Posterior cingulate gyrus (tissue), 11 donors: ENCODE data around the gene USP15.
"Not testable (repeated sequence)": the region's sequence is repeated elsewhere in the genome, so short reads cannot be mapped to it uniquely, and the experiment has no call there.

Experiments
- DNase-seq, 10 donors: peaks; one replicate each; pipeline versions ENCODE4 v3.0.0 to v3.0.0-alpha.2; 2020 to 2021; ENCODE audit warnings: mixed read lengths in 3 of 10
- intact Hi-C: fragments of 100-400 bp; cut with DNase I; formaldehyde crosslinking; loops from one replicate; pipeline ENCODE4 v1.15.1; 2023

Gene USP15

DNA sequence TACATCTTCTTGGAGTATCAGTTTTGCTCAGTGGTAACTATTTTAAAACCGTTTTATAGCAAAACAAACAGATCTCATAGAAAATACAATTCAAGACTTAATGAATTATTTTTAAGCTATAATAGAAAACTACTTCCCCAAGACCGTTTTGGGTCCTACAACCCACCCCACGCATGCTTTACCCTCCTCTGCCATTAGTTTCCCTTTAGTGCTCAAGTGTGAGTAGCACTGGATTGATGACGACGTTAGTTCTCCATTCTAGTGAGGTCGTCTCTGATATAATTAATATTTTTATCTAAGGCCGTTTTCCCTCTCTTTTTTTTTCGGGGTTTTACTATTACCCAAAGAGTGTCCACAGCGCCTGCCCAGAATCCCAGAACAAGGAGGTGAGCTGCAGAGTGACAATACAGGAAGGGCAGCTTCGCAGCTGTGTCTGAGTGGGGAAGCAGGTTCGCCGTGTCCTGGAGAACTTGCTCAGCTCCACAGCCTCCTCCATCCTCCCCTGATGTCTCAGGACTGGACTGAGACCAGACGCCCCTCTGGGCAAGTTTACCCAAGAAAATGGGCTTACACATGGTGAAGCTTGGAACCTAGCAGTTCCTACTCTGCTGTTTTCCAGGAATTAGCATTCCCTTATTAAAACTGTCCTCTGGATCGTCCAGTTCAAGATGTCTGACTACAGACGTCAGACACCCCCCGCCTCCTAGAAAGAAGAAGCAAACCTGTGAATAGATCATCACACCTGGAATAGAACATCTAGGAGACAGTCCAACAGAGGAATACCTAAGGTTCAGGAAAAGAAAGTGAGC, 174.5 kb downstream of the USP15 start:
- intact Hi-C loops, result loop anchor here (5.0 to 10.0 kb wide), 3 partner anchors 90 to 358 kb away; no protein-coding TSS in a partner anchor
- no peak for DNase-seq

DNA sequence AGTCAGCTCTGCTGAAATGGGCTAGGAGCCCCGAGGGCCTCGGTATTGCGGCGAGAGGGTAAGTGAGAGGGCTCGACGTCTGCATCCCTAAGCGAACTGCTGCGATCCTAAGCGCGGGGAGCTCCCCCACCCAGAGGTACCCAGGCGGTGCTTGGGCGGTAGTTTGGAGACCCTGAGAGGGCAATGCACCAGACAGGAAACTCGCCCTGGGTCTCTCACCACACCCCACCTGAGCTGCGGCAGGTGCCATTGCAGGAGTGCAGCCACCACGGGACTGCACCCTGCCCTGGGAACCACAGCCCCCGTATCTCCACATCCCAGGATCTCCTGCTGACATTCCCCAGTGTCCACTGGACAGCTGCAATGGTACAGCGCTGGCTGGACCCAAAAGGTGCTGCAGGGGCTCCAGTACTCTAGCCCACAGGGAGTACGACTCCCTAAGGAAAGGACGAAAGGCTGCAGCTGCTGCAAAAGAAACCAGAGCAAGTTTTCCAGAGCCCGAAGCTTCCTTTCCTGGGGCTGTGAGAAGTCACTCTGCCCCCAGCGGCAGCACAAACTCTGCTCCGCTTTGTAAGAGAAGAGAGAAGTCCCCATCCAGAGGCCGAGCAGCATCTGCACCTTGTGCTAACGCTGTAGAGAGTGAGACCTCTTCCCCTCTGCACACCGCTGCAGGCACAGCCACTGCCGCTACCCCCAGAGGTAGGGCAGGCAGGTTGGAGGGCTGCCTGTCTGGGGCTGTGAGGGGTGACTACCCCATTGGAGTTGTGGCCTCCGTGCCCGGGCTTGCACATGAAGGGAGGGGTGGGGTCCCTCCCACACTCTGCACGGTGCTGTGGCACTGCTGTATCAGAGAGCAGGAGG, 175.3 kb downstream of the USP15 start:
- intact Hi-C loops, result loop anchor here (5.0 to 10.0 kb wide), 3 partner anchors 89 to 357 kb away; no protein-coding TSS in a partner anchor
- DNase-seq, result peak; percentile 37 to 93 (median 60)

DNA sequence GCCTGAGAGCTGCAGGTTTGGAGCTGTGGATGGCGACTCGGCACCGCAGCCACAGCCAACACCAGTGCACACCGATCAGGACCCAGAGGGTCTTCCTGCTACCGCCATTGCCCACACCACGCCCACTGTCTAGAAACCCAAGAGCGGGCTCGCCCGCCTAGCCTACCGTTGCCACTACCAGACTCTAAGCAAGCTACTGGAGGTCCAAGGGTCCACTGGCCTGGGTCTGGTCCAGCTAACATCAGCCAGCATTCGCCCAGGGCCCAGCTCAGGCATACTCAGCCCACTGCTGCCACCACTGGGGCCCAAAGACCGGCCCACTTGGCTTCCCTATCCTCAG, 175.9 kb downstream of the USP15 start:
- peak in 1 of 10 donors; percentile 79 for DNase-seq
- intact Hi-C loops, result loop anchor here (5.0 to 10.0 kb wide), 3 partner anchors 89 to 356 kb away; no protein-coding TSS in a partner anchor

DNA sequence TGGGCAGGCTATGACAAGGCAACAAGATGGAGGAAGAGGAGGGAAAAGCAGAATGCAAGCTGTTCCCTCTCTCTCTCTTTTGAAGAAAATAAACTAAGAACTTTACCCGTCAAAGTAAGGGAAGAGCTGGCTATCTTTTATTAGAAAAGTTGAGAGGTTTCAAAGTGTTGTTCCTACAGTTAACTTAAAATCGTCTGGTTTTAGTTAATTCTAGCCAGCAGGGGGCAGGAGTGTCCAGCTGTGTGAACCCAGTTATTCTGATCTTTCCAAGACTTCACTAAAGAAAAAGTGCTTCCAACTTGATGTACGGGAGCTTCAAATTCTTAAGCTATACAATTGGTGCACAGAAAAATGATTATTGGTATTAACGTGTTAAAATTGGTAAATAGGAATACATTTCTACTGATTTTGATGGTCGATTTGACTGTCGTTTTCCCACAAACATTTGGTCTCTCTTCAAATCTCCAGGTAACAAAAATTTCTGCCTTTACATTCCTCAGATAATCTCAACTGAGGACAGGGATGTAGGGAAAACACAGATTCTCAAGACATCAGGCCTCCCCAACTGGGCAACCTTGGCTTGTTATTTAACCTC, 178.0 kb downstream of the USP15 start:
- DNase-seq, result peak in 6 of 10 donors; percentile 23 to 83 (median 61)
- intact Hi-C loops, result loop anchor here (5.0 to 10.0 kb wide), 3 partner anchors 87 to 354 kb away; no protein-coding TSS in a partner anchor

DNA sequence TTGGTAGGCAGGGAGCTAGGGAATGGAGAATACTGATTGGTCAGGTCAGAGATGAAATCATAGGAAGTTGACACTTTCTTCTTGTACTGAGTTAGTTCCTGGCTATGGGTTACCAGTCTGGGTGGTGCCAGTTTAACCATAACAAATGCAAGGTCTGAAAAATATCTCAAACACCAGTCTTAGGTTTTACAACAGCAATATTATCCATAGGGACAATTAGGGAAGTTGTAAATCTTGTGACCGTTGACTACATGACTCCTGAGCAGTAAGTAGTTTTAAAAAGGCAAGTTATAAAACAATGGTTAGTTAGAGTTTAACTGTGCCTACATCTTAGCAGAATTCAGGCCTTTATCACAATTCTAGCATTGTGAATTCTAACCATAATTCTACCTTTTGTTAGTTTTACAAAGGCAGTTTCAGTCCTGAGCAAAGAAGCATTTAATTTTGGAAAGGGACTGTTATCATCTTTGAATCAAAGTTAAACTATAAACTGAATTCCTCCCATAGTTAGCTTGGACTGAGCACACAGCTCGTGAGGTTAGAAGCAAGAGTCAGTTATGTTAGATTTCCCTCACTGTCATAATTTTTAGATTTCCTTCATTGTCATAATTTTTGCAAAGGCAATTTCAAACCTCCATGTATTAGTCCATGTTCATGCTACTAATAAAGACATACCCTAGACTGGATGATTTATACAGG, 186.7 kb downstream of the USP15 start:
- intact Hi-C loops, result no loop called here

DNA sequence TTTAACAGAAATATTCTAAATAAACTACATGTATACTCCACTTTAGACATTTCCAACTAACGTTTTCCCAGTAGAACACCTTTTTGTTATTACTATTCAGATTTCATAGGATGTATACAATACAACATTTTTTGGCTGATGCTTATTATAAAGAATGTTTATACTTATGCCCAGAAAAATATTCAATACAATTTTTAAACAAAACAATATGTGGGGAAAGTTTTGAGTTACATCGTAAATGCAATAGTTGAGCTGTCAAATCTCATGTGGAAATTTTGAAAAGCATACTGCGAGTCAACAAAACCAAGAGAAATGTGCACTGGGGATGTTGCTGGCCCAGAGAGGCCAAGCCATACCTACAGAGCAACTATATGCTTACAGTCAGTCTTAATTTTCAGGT, 188.2 kb downstream of the USP15 start:
- intact Hi-C loops, result no loop called here

More for the DNA sequence above, 186.7 kb downstream of the USP15 start:
- DNase-seq, result no peak

DNA sequence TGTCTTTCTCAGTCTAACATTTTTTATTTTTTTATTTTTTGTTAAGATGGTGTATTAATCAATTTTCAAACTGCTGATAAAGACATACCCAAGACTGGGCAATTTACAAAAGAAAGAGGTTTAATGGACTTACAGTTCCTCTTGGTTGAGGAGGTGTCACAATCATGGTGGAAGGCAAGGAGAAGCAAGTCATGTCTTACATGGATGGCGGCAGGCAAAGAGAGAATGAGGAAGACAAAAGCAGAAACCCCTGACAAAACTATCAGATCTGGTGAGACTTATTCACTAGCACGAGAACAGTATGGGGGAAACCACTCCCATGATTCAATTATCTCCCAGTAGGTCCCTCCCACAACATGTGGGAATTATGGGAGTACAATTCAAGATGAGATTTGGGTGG, 195.2 kb downstream of the USP15 start:
- intact Hi-C loops, DNase-seq: not testable (repeated sequence)

More for the DNA sequence above, 188.2 kb downstream of the USP15 start:
- no peak for DNase-seq

DNA sequence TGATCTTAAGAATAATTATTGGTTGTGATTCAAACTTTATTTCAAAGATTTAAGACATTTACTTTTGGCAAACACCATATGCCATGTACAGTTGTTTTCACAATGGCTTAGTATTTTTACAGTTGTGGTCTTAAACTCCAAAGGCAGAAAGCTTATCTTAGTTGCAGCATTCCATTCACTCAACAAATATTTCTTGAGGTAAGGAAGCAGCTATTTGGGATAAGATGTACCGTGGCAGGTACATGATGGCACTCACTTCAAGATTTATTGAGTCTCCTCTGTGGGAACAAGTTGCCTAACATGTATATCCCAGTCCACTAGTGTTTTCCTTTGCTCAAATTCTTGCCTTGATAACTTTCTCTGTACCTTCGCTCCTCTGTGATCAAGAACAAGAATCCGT, 198.4 kb downstream of the USP15 start:
- no peak for DNase-seq
- intact Hi-C loops, result no loop called here

DNA sequence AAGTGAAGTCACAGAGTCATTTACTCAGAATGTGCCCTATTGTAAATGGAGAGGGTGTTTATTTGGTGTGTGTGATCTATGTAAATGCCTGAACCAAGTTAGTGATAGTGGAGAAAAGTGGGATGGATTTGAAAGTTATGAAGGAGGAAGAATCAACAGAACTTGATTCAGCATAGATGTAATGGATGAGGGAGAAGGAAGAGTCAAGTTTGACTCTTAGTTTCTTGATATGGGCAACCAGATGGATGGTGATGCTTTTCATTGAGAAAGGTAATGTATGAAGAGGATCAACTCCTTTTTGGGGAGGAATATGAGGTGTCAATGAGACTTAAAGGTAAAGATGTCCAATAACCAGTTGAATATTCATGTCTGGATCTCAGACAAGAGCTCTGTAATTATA, 199.8 kb downstream of the USP15 start:
- intact Hi-C loops, result loop anchor here (10.0 kb wide), 3 partner anchors 65 to 475 kb away; partner anchors contain the start of genes PPM1H and USP15
- DNase-seq, result no peak

DNA sequence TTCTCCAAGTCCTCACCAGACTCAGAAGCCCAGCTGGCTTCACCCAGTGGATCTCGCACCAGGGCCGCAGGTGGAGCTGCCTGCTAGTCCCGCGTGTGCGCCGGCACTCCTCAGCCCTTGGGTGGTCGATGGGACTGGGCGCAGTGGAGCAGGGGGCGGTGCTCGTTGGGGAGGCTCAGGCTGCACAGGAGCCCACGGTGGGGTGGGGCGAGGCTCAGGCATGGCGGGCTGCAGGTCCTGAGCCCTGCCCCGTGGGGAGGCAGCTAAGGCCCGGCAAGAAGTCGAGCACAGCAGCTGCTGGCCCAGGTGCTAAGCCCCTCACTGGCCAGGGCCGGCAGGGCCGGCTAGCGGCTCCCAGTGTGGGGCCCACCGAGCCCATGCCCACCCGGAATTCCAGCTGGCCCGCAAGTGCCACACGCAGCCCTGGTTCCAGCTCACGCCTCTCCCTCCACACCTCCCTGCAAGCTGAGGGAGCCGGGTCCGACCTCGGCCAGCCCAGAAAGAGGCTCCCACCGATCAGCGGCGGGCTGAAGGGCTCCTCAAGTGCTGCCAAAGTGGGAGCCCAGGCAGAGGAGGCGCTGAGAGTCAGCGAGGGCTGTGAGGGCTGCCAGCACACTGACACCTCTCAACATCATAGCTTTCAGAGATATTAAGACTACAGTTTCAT, 201.1 kb downstream of the USP15 start:
- not testable (repeated sequence) for DNase-seq
- intact Hi-C loops, result loop anchor here (10.0 kb wide), 3 partner anchors 63 to 473 kb away; partner anchors contain the start of genes PPM1H and USP15

DNA sequence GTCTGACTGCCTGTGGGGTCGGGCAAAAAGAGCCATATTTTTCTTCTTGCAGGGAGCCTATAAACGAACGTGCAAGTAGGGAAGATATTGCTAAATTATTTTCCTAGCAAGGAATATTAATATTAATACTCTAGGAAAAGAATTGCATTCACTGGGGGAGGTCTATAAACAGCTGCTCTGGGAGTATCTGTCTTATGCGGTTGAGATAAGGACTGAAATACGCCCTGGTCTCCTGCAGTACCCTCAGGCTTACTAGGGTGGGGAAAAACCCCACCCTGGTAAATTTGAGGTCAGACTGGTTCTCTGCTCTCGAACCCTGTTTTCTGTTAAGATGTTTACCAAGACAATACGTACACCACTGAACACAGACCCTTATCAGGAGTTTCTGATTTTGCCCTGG, 203.0 kb downstream of the USP15 start:
- DNase-seq, result not testable (repeated sequence)

More for the DNA sequence above, 203.0 kb downstream of the USP15 start:
- intact Hi-C loops, result loop anchor here (10.0 kb wide), 3 partner anchors 62 to 472 kb away; partner anchors contain the start of genes PPM1H and USP15
